ENCODE measurements around the gene HMG20B.

- TF ChIP-seq USF2 (CRISPR knock-in tag; IDR thresholded peaks at IDR 0.05) = no peak
- no peak for TF ChIP-seq ZNF512 (CRISPR knock-in tag; IDR thresholded peaks at IDR 0.05; ENCODE audit: borderline replicate concordance)
- TF ChIP-seq CTCF (IDR thresholded peaks at IDR 0.05) = no peak
- no peak for TF ChIP-seq IRF2 (CRISPR knock-in tag; IDR thresholded peaks at IDR 0.05; ENCODE audit: borderline replicate concordance, low read depth)
- TF ChIP-seq NR2C2 (CRISPR knock-in tag; IDR thresholded peaks at IDR 0.05) = no peak
- no peak for TF ChIP-seq NR3C1 (CRISPR knock-in tag; conservative IDR thresholded peaks at IDR 0.05; ENCODE audit: low read depth)
- TF ChIP-seq PRRX2 (CRISPR knock-in tag; IDR thresholded peaks at IDR 0.05) = no peak
- TF ChIP-seq E2F5 (CRISPR knock-in tag; IDR thresholded peaks at IDR 0.05) = no peak
- TF ChIP-seq ATF3 (CRISPR knock-in tag; conservative IDR thresholded peaks at IDR 0.05) = no peak
- no peak for TF ChIP-seq NFYB (CRISPR knock-in tag; conservative IDR thresholded peaks at IDR 0.05; ENCODE audit: low read depth)
- no peak for TF ChIP-seq NFE2L1 (CRISPR knock-in tag; IDR thresholded peaks at IDR 0.05)
- no peak for TF ChIP-seq CREM (CRISPR knock-in tag; IDR thresholded peaks at IDR 0.05)
Observed at GRCh38 chr19:3622224-3622623, 49.5 kb downstream of the HMG20B start.

Measured in WTC11 (cell line).